GM12874 (cell line): ENCODE measurements around the gene HCFC1.

Source experiments
- CTCF ChIP-seq: IDR thresholded peaks from 2 replicates; pipeline ENCODE4 v1.5.1; 2011; ENCODE audit warnings: low read depth, mild to moderate bottlenecking, control low read depth, low read length, moderate library complexity; ENCODE audit not compliant: insufficient read depth

The HCFC1 gene

GRCh38 chrX:153974003-153974725 lies 2.5 kb upstream of the HCFC1 start:
- TF ChIP-seq CTCF: no peak

GRCh38 chrX:153973127-153974002 lies 1.7 kb upstream of the HCFC1 start:
- no peak for TF ChIP-seq CTCF

- TF ChIP-seq CTCF: no peak
Measured at GRCh38 chrX:153972368-153973126, 929 bp upstream of the HCFC1 start, which contains the start of gene TMEM187. TMEM187 (plus strand) TSS chrX:153972754; CDS start chrX:153982063, 9,309 bp downstream.

GRCh38 chrX:153971124-153971449 lies 531 bp downstream of the HCFC1 start:
- TF ChIP-seq CTCF: no peak

GRCh38 chrX:153970357-153971123 lies 1.1 kb downstream of the HCFC1 start:
- no peak for TF ChIP-seq CTCF

GRCh38 chrX:153969904-153970356 lies 1.7 kb downstream of the HCFC1 start:
- no peak for TF ChIP-seq CTCF
